NCI-H446 (cell line): Measurements from ENCODE around the gene SLITRK4.

Experiments used
- DNase-seq, 2 experiments: peaks; one replicate each; lab custom pipeline; 2025; lab: John Stamatoyannopoulos, UW

Gene SLITRK4

DNA sequence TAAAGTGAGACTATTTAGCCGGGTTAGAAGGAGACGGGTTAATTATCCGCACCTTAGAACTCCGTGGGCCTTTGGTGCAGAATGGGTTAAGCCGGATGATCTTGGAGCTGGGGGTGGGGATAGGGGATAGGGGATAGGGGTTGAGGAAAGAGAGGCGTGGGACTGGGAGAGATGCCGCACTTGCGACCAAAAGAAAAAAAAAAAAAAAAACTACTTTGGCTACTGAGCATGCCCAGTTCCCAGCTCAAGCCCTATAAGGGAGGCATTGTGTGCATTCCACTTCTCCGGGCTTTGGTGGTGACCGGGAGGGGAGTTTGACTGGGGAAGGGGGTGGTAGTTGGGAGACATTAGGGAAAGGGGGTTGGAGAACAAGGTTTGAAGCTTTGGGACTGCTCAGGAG is at the start of gene SLITRK4:
TSS of gene SLITRK4 (minus strand) at position 187 of the 400 bp plus-strand sequence. CDS start 4,993 bp downstream, outside the sequence.
- no peak for DNase-seq

- DNase-seq: no peak
Measured at GRCh38 chrX:143683486-143683885, 47.6 kb upstream of the SLITRK4 start.

- DNase-seq: no peak
Measured at GRCh38 chrX:143674926-143675325, 39.0 kb upstream of the SLITRK4 start.

DNA sequence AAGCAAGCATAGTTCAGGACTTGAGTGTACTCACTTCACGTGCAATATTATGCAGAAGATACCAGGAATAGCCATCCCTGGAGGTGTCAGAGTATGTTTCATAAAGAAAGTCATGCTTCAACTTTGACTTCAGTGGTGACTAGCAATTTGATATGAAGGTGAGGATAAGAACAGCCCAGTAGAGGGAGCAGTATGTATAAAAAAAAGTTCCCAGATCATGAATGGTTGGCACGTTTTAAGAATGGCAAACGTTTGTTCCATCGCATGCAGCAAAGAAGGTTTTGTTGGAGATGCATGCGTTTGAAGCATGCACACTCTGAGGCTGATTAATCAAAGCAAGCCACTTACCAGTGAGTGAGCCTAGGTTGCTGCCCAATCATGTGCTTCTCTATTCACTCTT is 33.5 kb upstream of the SLITRK4 start:
- DNase-seq: no peak

- no peak for DNase-seq
Measured at GRCh38 chrX:143664302-143664701, 28.4 kb upstream of the SLITRK4 start.

DNA sequence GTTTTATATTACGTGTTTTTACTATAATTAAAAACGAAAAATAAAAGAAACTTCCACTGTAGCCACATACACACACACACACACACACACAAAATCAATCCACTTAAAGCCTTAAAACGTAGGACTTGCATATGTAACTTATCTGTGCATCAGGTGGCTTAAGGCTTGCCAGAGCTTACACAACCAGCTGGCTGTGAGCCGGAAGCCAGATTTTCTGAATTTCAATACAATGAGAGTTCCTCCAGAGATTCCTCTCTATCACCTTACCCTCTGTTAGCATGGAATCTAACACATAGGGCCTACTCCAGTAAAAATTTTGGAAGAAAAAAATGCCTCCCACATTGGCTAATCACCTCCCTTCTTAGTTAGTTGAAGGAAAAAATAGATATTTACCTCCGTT is 27.9 kb upstream of the SLITRK4 start:
- DNase-seq: no peak

GRCh38 chrX:143661286-143661685 is 25.4 kb upstream of the SLITRK4 start:
- no peak for DNase-seq

DNA sequence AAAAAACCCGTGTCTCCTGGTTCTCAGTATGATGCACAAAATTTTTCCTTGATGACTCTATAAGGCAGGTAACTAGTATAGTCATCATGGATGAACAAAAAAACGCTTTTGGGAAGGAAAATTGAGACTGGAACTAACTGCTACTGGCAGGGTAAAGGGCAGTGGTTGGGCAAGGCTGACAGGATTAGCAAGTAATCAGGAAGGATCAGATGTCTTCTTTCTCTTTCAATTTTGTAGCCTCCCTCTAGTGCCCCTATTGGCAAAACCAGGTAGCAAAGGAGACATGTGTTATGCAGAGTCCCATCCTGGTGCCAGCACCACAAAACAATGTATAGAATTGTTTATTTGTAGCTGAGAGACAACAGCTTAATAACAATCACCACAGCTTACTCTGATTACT is 12.8 kb upstream of the SLITRK4 start:
- no peak for DNase-seq

DNA sequence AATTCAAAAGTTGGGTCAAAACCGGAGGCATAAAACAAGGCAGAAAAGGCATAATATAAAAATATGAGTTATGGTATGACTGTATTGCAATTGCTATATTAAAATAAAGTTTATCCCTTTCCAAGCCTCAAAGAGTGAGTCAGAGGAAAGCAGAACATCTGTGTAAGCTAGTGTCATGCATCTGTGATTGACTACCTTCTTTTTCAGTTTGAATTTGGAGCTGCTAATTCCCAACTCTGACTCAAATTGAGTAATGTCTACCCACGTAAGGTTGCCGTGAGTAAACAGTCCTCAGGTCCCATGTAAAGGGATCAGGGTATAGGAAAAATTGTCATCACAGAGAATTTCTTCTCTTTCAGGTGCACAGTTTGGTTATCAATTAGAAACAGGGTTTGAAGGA is 6.5 kb upstream of the SLITRK4 start:
- no peak for DNase-seq

DNA sequence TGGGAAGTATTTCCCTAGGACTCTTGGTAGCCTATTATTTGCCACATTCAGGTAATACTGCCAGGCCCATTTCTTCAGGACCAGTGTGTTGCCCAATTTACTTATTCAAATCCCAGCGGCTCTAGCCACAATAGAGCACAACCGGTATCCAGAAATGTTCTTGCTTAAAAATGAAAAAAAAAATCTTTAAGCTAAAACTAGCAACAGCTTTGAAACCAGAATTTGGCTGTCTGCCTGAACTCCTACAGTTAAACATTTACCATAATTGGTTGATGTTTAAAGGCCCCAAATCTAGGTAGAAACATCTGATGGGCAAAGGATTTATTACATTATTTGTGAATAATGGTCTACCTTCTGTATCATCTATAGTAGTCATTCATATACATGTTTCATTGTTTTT is 930 bp upstream of the SLITRK4 start:
- no peak for DNase-seq

GRCh38 chrX:143634663-143635455 is 1.0 kb downstream of the SLITRK4 start:
- no peak for DNase-seq

- DNase-seq: no peak
Measured at GRCh38 chrX:143634309-143634662, 1.6 kb downstream of the SLITRK4 start.

- DNase-seq: no peak
Measured at GRCh38 chrX:143633461-143634308, 2.2 kb downstream of the SLITRK4 start.

- no peak for DNase-seq
Measured at GRCh38 chrX:143632625-143633410, 3.1 kb downstream of the SLITRK4 start.

GRCh38 chrX:143623657-143624056 is 12.2 kb downstream of the SLITRK4 start:
- no peak for DNase-seq

- no peak for DNase-seq
Measured at GRCh38 chrX:143621276-143621675, 14.6 kb downstream of the SLITRK4 start.

- DNase-seq: no peak
Measured at GRCh38 chrX:143615851-143616250, 20.1 kb downstream of the SLITRK4 start.

GRCh38 chrX:143601809-143602208 is 34.1 kb downstream of the SLITRK4 start:
- no peak for DNase-seq

GRCh38 chrX:143581240-143581639 is 54.7 kb downstream of the SLITRK4 start:
- no peak for DNase-seq

DNA sequence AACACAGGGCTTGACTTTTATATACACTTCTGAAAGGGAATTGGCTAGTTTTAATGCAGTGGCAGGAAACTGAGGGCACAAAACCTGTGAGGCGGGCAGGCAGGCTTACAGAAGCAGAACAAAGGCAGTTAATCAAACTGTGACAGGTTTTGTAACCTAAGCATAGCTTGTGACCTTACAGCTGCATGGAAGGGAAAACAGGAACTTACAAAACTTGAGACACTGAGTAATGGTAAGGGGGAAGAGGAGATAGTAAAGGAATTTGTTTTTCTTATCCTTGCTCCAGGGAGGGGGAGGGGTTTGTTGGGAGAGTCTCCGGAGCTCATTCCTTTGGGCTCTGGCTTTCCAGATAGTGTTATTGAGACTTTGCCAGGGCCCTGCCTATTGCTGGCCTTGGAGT is 55.6 kb downstream of the SLITRK4 start:
- no peak for DNase-seq
